HCT116 (cell line): ENCODE measurements around the gene CAST. TPM values are rescaled to one million over a fixed set of nuclear protein-coding genes. Genes with fewer than 3 reads are reported as not detected.

Experiments
- ATAC-seq: fragments of 200-7000 bp; cut with Tn5 transposase; 2 replicates; pipeline ENCODE4 v1.9.1; 2020; ENCODE audit warnings: mild to moderate bottlenecking, moderate library complexity
- BruUV-seq: library from RNA; stranded (reverse); fragments of 400-500 nt; replicated peaks from 2 replicates; lab custom pipeline; 2021; lab: Mats Ljungman, UMichigan
- CTCF ChIA-PET: fragments of 300-600 bp; sonication (Branson Sonifier 250); formaldehyde crosslinking; loops from one replicate; lab custom pipeline; 2021; ENCODE audit warnings: antibody characterized with exemption; lab: Charles Lee
- POLR2A ChIA-PET: fragments of 300-600, 350-600 bp; sonication (Branson Sonifier 250); formaldehyde crosslinking; loops from one replicate; lab custom pipeline; 2021; ENCODE audit warnings: antibody characterized with exemption; lab: Charles Lee
- RAD21 ChIA-PET, 2 experiments: fragments of 300-600 bp; sonication (Branson Sonifier 250); formaldehyde crosslinking; loops; one replicate each; lab custom pipeline; 2023; ENCODE audit warnings: low total read pairs in 2 of 2; ENCODE audit not compliant: uncharacterized antibody in 2 of 2, unreplicated experiment in 2 of 2, low non-redundant PET in 1 of 2; lab: Charles Lee
- DNase-seq: peaks from one replicate; pipeline ENCODE4 v3.0.0-alpha.2; 2010; ENCODE audit warnings: low read depth, low spot score
- H2AFZ ChIP-seq: fragments of 200-600 bp; shearing (Covaris generic), sonication (generic); 2 replicates; pipeline ENCODE4 v1.6.1; 2017; ENCODE audit warnings: low read depth, mixed run types, mixed read lengths, antibody characterized with exemption, low read length; ENCODE audit not compliant: poor library complexity, severe bottlenecking
- H3K27ac ChIP-seq: 2 replicates; pipeline ENCODE4 v1.5.1; 2012; ENCODE audit warnings: low read depth, low read length
- H3K27me3 ChIP-seq: fragments of 200-600 bp; sonication (generic); 2 replicates; pipeline ENCODE4 v1.6.1; 2016; ENCODE audit warnings: mixed run types, low read length, mixed read lengths; ENCODE audit not compliant: insufficient read depth
- H3K36me3 ChIP-seq, 2 experiments: fragments of 200-500 bp in 1 of 2; fragments of 200-600 bp in 1 of 2; sonication (Bioruptor generic) in 1 of 2; sonication (generic) in 1 of 2; 2 replicates each; pipeline versions ENCODE4 v1.5.1 to v1.6.1; 2014 to 2016; ENCODE audit warnings: low read length in 2 of 2, inconsistent platforms in 1 of 2, mixed read lengths in 1 of 2, mixed run types in 1 of 2; ENCODE audit not compliant: insufficient read depth in 2 of 2, control insufficient read depth in 1 of 2
- H3K4me1 ChIP-seq, 2 experiments: fragments of 200-600 bp in 1 of 2; sonication (generic) in 1 of 2; 2 replicates each; pipeline versions ENCODE4 v1.5.1 to v1.6.1; 2012 to 2017; ENCODE audit warnings: low read length in 2 of 2, inconsistent platforms in 1 of 2, mild to moderate bottlenecking in 1 of 2, mixed read lengths in 1 of 2, mixed run types in 1 of 2, moderate library complexity in 1 of 2; ENCODE audit not compliant: insufficient read depth in 2 of 2, control insufficient read depth in 1 of 2
- H3K4me2 ChIP-seq: fragments of 200-600 bp; sonication (generic); 2 replicates; pipeline ENCODE4 v1.6.1; 2017; ENCODE audit warnings: mixed run types, low read length, mixed read lengths
- H3K4me3 ChIP-seq, 2 experiments: fragments of 200-600 bp in 1 of 2; sonication (generic) in 1 of 2; replicated peaks in 1 of 2; 2 replicates each; pipeline ENCODE4 v1.5.1; 2011 to 2016; ENCODE audit warnings: low read length in 2 of 2, control low read depth in 1 of 2, low read depth in 1 of 2, mild to moderate bottlenecking in 1 of 2, mixed read lengths in 1 of 2, mixed run types in 1 of 2
- H3K79me2 ChIP-seq: fragments of 200-600 bp; sonication (generic); 2 replicates; pipeline ENCODE4 v1.6.1; 2017; ENCODE audit warnings: mild to moderate bottlenecking, mixed run types, low read length, moderate library complexity, mixed read lengths; ENCODE audit not compliant: insufficient read depth
- H3K9ac ChIP-seq: fragments of 200-600 bp; sonication (generic); 2 replicates; pipeline ENCODE4 v1.6.1; 2016; ENCODE audit warnings: low read length, mixed read lengths
- H3K9me2 ChIP-seq: fragments of 200-600 bp; sonication (generic), shearing (Covaris generic); 2 replicates; pipeline ENCODE4 v1.6.1; 2017; ENCODE audit warnings: mixed run types, mild to moderate bottlenecking, moderate library complexity; ENCODE audit not compliant: insufficient read depth
- H3K9me3 ChIP-seq, 2 experiments: fragments of 200-500 bp in 1 of 2; fragments of 200-600 bp in 1 of 2; sonication (Bioruptor generic) in 1 of 2; sonication (generic) in 1 of 2; 2 replicates each; pipeline ENCODE4 v1.6.1; 2014 to 2017; ENCODE audit warnings: low read length in 2 of 2, mixed read lengths in 2 of 2, inconsistent platforms in 1 of 2, low read depth in 1 of 2, mild to moderate bottlenecking in 1 of 2, mixed run types in 1 of 2, moderate library complexity in 1 of 2; ENCODE audit not compliant: control insufficient read depth in 1 of 2, insufficient read depth in 1 of 2
- H4K20me1 ChIP-seq: fragments of 200-600 bp; sonication (generic), shearing (Covaris generic); 2 replicates; pipeline ENCODE4 v1.6.1; 2017; ENCODE audit warnings: mixed run types, mild to moderate bottlenecking, moderate library complexity; ENCODE audit not compliant: insufficient read depth
- ATF3 ChIP-seq: IDR thresholded peaks from 2 replicates; pipeline ENCODE4 v1.6.1; 2012
- CBX3 ChIP-seq: IDR thresholded peaks from 2 replicates; pipeline ENCODE4 v1.6.1; 2012; ENCODE audit warnings: low read depth
- CEBPB ChIP-seq: IDR thresholded peaks from 2 replicates; pipeline ENCODE4 v1.6.1; 2012; ENCODE audit warnings: low read depth
- EZH2 ChIP-seq: fragments of 200-600 bp; sonication (generic); IDR thresholded peaks from 2 replicates; pipeline ENCODE4 v1.6.1; 2017; ENCODE audit warnings: antibody characterized with exemption, mixed run types
- EZH2phosphoT487 ChIP-seq: fragments of 200-600 bp; IDR thresholded peaks from 2 replicates; pipeline ENCODE4 v1.6.1; 2018; ENCODE audit warnings: antibody characterized with exemption, borderline replicate concordance
- FOSL1 ChIP-seq: IDR thresholded peaks from 2 replicates; pipeline ENCODE4 v1.6.1; 2012; ENCODE audit warnings: low read depth
- JUND ChIP-seq: IDR thresholded peaks from 2 replicates; pipeline ENCODE4 v1.6.1; 2012
- MAX ChIP-seq: IDR thresholded peaks from 2 replicates; pipeline ENCODE4 v1.6.1; 2012
- POLR2A ChIP-seq: IDR thresholded peaks from 2 replicates; pipeline ENCODE4 v1.7.0; 2011; ENCODE audit warnings: borderline replicate concordance; ENCODE audit not compliant: insufficient read depth, insufficient read length; ENCODE audit errors: extremely low read depth
- RAD21 ChIP-seq: IDR thresholded peaks from 2 replicates; pipeline ENCODE4 v1.6.1; 2012; ENCODE audit warnings: low read depth, mild to moderate bottlenecking
- REST ChIP-seq: IDR thresholded peaks from 2 replicates; pipeline ENCODE4 v1.6.1; 2012; ENCODE audit warnings: low read depth
- SP1 ChIP-seq: IDR thresholded peaks from 2 replicates; pipeline ENCODE4 v1.6.1; 2012; ENCODE audit warnings: low read depth
- SRF ChIP-seq: IDR thresholded peaks from 2 replicates; pipeline ENCODE4 v1.6.1; 2012; ENCODE audit warnings: low read depth
- YY1 ChIP-seq: IDR thresholded peaks from 2 replicates; pipeline ENCODE4 v1.6.1; 2011; ENCODE audit warnings: low read length, low read depth, moderate library complexity, mild to moderate bottlenecking; ENCODE audit not compliant: insufficient replicate concordance; ENCODE audit errors: extremely low read depth
- ZFX ChIP-seq: fragments of 450-650 bp; IDR thresholded peaks from 2 replicates; pipeline ENCODE4 v1.6.1; 2017
- ZNF274 ChIP-seq: fragments of 200-500 bp; sonication (Bioruptor generic); IDR thresholded peaks from 2 replicates; pipeline ENCODE4 v1.6.1; 2014; ENCODE audit warnings: mild to moderate bottlenecking, low read depth, low read length, inconsistent platforms
- intact Hi-C: fragments of 100-400 bp; cut with micrococcal nuclease; formaldehyde crosslinking; loops from 2 replicates; pipeline ENCODE4 v1.10.0; 2022
- total RNA-seq: library from RNA; stranded (reverse); gene quantifications from one replicate; pipeline ENCODE4 v1.2.1, GENCODE V29; 2021; ENCODE audit not compliant: unreplicated experiment

CAST gene
- total RNA-seq, 1 experiment from 2014 or later: 142 TPM

GRCh38 chr5:96624596-96624995, 37.6 kb upstream of the CAST start:
- Histone ChIP-seq H3K27me3 (no peaks in the 10 kb centered on the region), H3K79me2 (no peaks in the 10 kb centered on the region), H4K20me1 (no peaks in the 10 kb centered on the region), H3K4me2 (no peak overlapping the region), H3K4me1 (peaks cover 3% of the 10 kb centered on the region in 2 experiments; a peak in 3 of 4 replicates), H3K27ac (no peak overlapping the region), H2AFZ (no peak overlapping the region), H3K36me3 (no peaks in the 10 kb centered on the region), H3K9me2 (no peaks in the 10 kb centered on the region), H3K9ac (no peak overlapping the region), H3K9me3 (no peaks in the 10 kb centered on the region), H3K4me3 (no peak overlapping the region)
- ChIA-PET POLR2A (no interaction called here), RAD21 (no interaction called here), CTCF (interaction anchor here (1.5 kb wide), 1 partner anchor 10 kb away, joined by 7 read pairs; no protein-coding TSS in a partner anchor)
- ATAC-seq: no peak
- no peak for TF ChIP-seq POLR2A
- no peak for TF ChIP-seq SRF
- TF ChIP-seq CBX3: no peak
- BruUV-seq: no TSS peak
- intact Hi-C loops: no loop called here
- no peak for DNase-seq

- Histone ChIP-seq H2AFZ (no peak overlapping the region), H3K4me2 (no peak overlapping the region), H3K9me2 (no peaks in the 10 kb centered on the region), H4K20me1 (no peaks in the 10 kb centered on the region), H3K36me3 (no peaks in the 10 kb centered on the region), H3K79me2 (no peaks in the 10 kb centered on the region), H3K4me3 (no peak overlapping the region), H3K4me1 (peaks cover 7 to 11% of the 10 kb centered on the region in 2 experiments; a peak in 3 of 4 replicates), H3K9me3 (no peaks in the 10 kb centered on the region), H3K9ac (no peak overlapping the region), H3K27me3 (no peaks in the 10 kb centered on the region), H3K27ac (no peak overlapping the region)
- ChIA-PET RAD21 (no interaction called here), CTCF (interaction anchor here (0.7 kb wide), 1 partner anchor 8 kb away, joined by 3 read pairs; no protein-coding TSS in a partner anchor), POLR2A (no interaction called here)
- intact Hi-C loops: no loop called here
- no peak for ATAC-seq
- no TSS peak for BruUV-seq
- DNase-seq: no peak
- TF ChIP-seq MAX (no peak), EZH2phosphoT487 (no peak), ZFX (no peak), SRF (no peak), YY1 (no peak), RAD21 (no peak), REST (no peak), SP1 (no peak), ATF3 (no peak), CEBPB (no peak), JUND (no peak), FOSL1 (no peak), ZNF274 (no peak), EZH2 (no peak), CBX3 (no peak)
Measured at GRCh38 chr5:96625365-96625764, 36.8 kb upstream of the CAST start.
